NCI-H2081 treated with DMSO at 0.1 percent for 48 hours (cell line): ENCODE measurements around the gene PRR12.
A peak's percentile ranks its signal among the peaks of the same experiment; 100 is the strongest.

Source experiments
- DNase-seq: peaks from one replicate; lab custom pipeline; 2025; lab: John Stamatoyannopoulos, UW

The PRR12 gene

GRCh38 chr19:49590971-49591730 lies at the start of gene PRR12:
Gene PRR12 (plus strand): TSS chr19:49591182. CDS start chr19:49591655, 473 bp downstream.
- no peak for DNase-seq

GRCh38 chr19:49541914-49542313 lies 49.1 kb upstream of the PRR12 start:
- DNase-seq: no peak

GRCh38 chr19:49542446-49542845 lies 48.5 kb upstream of the PRR12 start:
- DNase-seq: no peak

- DNase-seq: no peak
Measured at GRCh38 chr19:49543032-49543431, 48.0 kb upstream of the PRR12 start.

- no peak for DNase-seq
Measured at GRCh38 chr19:49544154-49544553, 46.8 kb upstream of the PRR12 start.

GRCh38 chr19:49546825-49547565 lies 44.0 kb upstream of the PRR12 start:
- peak; percentile 61 for DNase-seq

GRCh38 chr19:49549045-49549444 lies 41.9 kb upstream of the PRR12 start:
- DNase-seq: no peak

GRCh38 chr19:49551531-49551930 lies 39.5 kb upstream of the PRR12 start:
- DNase-seq: no peak

- DNase-seq: no peak
Measured at GRCh38 chr19:49552749-49553148, 38.2 kb upstream of the PRR12 start.

GRCh38 chr19:49553451-49554271 lies 37.3 kb upstream of the PRR12 start:
- no peak for DNase-seq

- DNase-seq: no peak
Measured at GRCh38 chr19:49554701-49555181, 36.2 kb upstream of the PRR12 start.

- no peak for DNase-seq
Measured at GRCh38 chr19:49555600-49556411, 35.2 kb upstream of the PRR12 start.

- no peak for DNase-seq
Measured at GRCh38 chr19:49556412-49557398, 34.3 kb upstream of the PRR12 start.

- DNase-seq: no peak
Measured at GRCh38 chr19:49557641-49558325, 33.2 kb upstream of the PRR12 start.

GRCh38 chr19:49558591-49558990 lies 32.4 kb upstream of the PRR12 start:
- no peak for DNase-seq

GRCh38 chr19:49559443-49559842 lies 31.5 kb upstream of the PRR12 start:
- DNase-seq: no peak

GRCh38 chr19:49559928-49560327 lies 31.1 kb upstream of the PRR12 start:
- DNase-seq: no peak

- no peak for DNase-seq
Measured at GRCh38 chr19:49560358-49560900, 30.6 kb upstream of the PRR12 start.

- DNase-seq: no peak
Measured at GRCh38 chr19:49564616-49565045, 26.4 kb upstream of the PRR12 start.
